ENCODE results near the gene RYR2. TPM values are rescaled to one million over a fixed set of nuclear protein-coding genes. Genes with fewer than 3 reads are reported as not detected.

The RYR2 gene
- total RNA-seq, 1 experiment from 2014 or later = 3.4 TPM

DNA sequence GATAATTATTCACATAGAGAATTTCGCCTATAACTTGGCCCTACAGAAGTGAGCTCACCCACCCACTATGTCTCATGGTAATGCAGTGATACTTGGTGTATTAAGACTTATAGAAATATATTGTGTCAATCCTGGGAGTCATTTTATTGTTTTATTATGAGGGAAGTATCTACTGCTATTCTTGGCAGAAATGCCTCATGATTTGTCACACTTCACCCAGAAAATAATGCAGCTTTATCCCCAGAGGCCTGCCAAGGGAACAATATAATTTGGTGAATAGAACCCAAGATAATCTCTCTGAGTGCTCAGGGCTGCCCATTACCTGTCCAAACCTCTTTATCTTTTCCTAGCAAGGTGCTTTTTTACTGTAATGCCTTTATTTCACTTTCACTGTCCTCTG, 750.7 kb downstream of the RYR2 start:
- TF ChIP-seq, protein P1, sequence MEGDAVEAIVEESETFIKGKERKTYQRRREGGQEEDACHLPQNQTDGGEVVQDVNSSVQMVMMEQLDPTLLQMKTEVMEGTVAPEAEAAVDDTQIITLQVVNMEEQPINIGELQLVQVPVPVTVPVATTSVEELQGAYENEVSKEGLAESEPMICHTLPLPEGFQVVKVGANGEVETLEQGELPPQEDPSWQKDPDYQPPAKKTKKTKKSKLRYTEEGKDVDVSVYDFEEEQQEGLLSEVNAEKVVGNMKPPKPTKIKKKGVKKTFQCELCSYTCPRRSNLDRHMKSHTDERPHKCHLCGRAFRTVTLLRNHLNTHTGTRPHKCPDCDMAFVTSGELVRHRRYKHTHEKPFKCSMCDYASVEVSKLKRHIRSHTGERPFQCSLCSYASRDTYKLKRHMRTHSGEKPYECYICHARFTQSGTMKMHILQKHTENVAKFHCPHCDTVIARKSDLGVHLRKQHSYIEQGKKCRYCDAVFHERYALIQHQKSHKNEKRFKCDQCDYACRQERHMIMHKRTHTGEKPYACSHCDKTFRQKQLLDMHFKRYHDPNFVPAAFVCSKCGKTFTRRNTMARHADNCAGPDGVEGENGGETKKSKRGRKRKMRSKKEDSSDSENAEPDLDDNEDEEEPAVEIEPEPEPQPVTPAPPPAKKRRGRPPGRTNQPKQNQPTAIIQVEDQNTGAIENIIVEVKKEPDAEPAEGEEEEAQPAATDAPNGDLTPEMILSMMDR (conservative IDR thresholded peaks at IDR 0.05) = no peak
- WGBS (ENCODE audit: extremely low coverage, insufficient read length, low lambda C conversion rate) = no CpG with 5 or more reads among the region's 1 CpG
- no peak overlapping the region for H3K4ac ChIP-seq (ENCODE audit: low read depth, low read length)
- no peak overlapping the region for H2BK120ac ChIP-seq (ENCODE audit: low read depth, low read length, poor library complexity, severe bottlenecking)
- no peak overlapping the region for H3K14ac ChIP-seq (ENCODE audit: insufficient read depth, low read length)
- peaks cover 0 to 8% of the 10 kb centered on the region in 2 experiments; a peak in 3 of 4 replicates for H3K4me1 Mint-ChIP-seq
- no peak overlapping the region for H3K23ac ChIP-seq (ENCODE audit: insufficient read length, low read depth, low read length)
- no peak overlapping the region for H3K27ac Mint-ChIP-seq
- no peaks in the 10 kb centered on the region for H3K23me2 ChIP-seq (ENCODE audit: insufficient read length, low read depth, low read length, poor library complexity, severe bottlenecking)
- no peaks in the 10 kb centered on the region for H3K79me2 ChIP-seq (ENCODE audit: insufficient read depth, low read length)
- H3K18ac ChIP-seq (ENCODE audit: insufficient read length, low read depth, low read length) = no peak overlapping the region
- H4K5ac ChIP-seq (ENCODE audit: insufficient read length, low read depth, low read length) = no peak overlapping the region
- H3K36me3 Mint-ChIP-seq (ENCODE audit: insufficient read depth in 1 of 3, low read depth in 3 of 3) = no peaks in the 10 kb centered on the region
- no peak overlapping the region for H2BK20ac ChIP-seq (ENCODE audit: low read depth, low read length, poor library complexity, severe bottlenecking)
- no peaks in the 10 kb centered on the region for H3K9me3 ChIP-seq (ENCODE audit: control insufficient read depth, low read depth, low read length)
- H2BK15ac ChIP-seq (ENCODE audit: low read depth, low read length) = no peak overlapping the region
- H2AK5ac ChIP-seq (ENCODE audit: insufficient read length, low read length) = no peak overlapping the region
- no peak overlapping the region for H3K27ac ChIP-seq (ENCODE audit: insufficient read length, low read depth, low read length)
- H2BK12ac ChIP-seq (ENCODE audit: insufficient read length, low read depth, low read length) = no peak overlapping the region
- no peak overlapping the region for H2AFZ ChIP-seq (ENCODE audit: low read length)
- no peak overlapping the region for H2BK5ac ChIP-seq (ENCODE audit: insufficient read length, low read length)
- no peak overlapping the region for H4K91ac ChIP-seq (ENCODE audit: insufficient read length, low read depth, low read length)
- no peaks in the 10 kb centered on the region for H3K9me3 Mint-ChIP-seq
- H3T11ph ChIP-seq (ENCODE audit: low read length) = no peak overlapping the region
- no peaks in the 10 kb centered on the region for H3K4me1 ChIP-seq (ENCODE audit: insufficient read depth, low read length)
- no peaks in the 10 kb centered on the region for H3K79me1 ChIP-seq (ENCODE audit: insufficient read depth, low read depth, low read length, poor library complexity, severe bottlenecking)
- no peak overlapping the region for H4K8ac ChIP-seq (replicated peaks; ENCODE audit: insufficient read length, low read depth, low read length)
- no peak for DNase-seq
- H3K4me2 ChIP-seq (ENCODE audit: insufficient read depth, insufficient read length, low read length) = no peak overlapping the region
- H3K9ac ChIP-seq (ENCODE audit: extremely low read depth, insufficient read length, low read length) = no peak overlapping the region
- no peaks in the 10 kb centered on the region for H3K27me3 Mint-ChIP-seq (ENCODE audit: low read depth)
- no peak overlapping the region for H3K56ac ChIP-seq (ENCODE audit: insufficient read length, low read depth, low read length)
- no peaks in the 10 kb centered on the region for H4K20me1 ChIP-seq (ENCODE audit: control insufficient read depth, insufficient read depth, insufficient read length)
- H3K4me3 Mint-ChIP-seq = no peak overlapping the region
- H3K27me3 ChIP-seq (ENCODE audit: insufficient read depth, low read length) = no peaks in the 10 kb centered on the region
